ENCODE data around the gene ESPNL.

The ESPNL gene

DNA sequence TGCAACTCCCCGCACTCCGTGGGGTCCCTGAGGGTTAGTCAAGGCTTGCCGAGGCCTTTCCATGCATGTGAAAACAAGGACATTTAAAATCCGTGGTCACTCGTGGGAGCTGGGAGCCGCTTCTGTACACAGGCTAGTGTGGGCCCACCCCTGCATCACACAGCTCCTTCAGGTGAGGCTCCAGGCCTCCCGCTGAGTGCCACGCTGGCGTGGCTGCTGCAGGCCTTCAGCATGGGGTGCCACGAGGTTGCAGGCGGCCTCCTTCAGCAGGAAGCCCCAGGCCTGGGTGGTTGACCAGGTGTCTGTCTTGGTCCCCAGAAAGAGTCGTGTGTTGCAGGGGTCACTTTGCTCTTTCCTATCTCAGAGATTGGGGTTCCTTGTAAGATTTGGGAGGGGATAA lies 44.9 kb downstream of the ESPNL start:
- Histone ChIP-seq H3K4me2 (ENCODE audit: low read depth, low read length) (no peak overlapping the region), H3K36me3 (replicated peaks; ENCODE audit: insufficient read depth, low read length) (no peaks in the 10 kb centered on the region), H3K27me3 (replicated peaks; ENCODE audit: insufficient read depth, low read length) (no peaks in the 10 kb centered on the region), H3K9me3 (replicated peaks; ENCODE audit: insufficient read depth, low read length) (no peaks in the 10 kb centered on the region), H3K4me3 (ENCODE audit: low read length) (no peak overlapping the region), H4K20me1 (ENCODE audit: insufficient read depth, low read length) (no peaks in the 10 kb centered on the region), H2AFZ (ENCODE audit: low read length) (no peak overlapping the region), H3K4me1 (ENCODE audit: low read length) (no peaks in the 10 kb centered on the region), H3K27ac (ENCODE audit: low read length) (no peak overlapping the region), H3K9me2 (replicated peaks; ENCODE audit: insufficient read depth, low read length) (no peaks in the 10 kb centered on the region), H3K9ac (ENCODE audit: low read length) (no peak overlapping the region), H3F3A (ENCODE audit: insufficient read depth, low read length) (no peaks in the 10 kb centered on the region), H3K79me2 (ENCODE audit: low read length) (no peaks in the 10 kb centered on the region)
- TF ChIP-seq, protein P1, sequence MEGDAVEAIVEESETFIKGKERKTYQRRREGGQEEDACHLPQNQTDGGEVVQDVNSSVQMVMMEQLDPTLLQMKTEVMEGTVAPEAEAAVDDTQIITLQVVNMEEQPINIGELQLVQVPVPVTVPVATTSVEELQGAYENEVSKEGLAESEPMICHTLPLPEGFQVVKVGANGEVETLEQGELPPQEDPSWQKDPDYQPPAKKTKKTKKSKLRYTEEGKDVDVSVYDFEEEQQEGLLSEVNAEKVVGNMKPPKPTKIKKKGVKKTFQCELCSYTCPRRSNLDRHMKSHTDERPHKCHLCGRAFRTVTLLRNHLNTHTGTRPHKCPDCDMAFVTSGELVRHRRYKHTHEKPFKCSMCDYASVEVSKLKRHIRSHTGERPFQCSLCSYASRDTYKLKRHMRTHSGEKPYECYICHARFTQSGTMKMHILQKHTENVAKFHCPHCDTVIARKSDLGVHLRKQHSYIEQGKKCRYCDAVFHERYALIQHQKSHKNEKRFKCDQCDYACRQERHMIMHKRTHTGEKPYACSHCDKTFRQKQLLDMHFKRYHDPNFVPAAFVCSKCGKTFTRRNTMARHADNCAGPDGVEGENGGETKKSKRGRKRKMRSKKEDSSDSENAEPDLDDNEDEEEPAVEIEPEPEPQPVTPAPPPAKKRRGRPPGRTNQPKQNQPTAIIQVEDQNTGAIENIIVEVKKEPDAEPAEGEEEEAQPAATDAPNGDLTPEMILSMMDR (IDR thresholded peaks at IDR 0.05; ENCODE audit: low read length) = no peak
- TF ChIP-seq EZH2 (optimal IDR thresholded peaks at IDR 0.05; ENCODE audit: low read depth, low read length) (no peak), EZH2phosphoT487 (IDR thresholded peaks at IDR 0.05; ENCODE audit: low read length) (no peak)
- DNase-seq = no peak

- no peaks in the 10 kb centered on the region for H3K9me2 ChIP-seq (replicated peaks; ENCODE audit: insufficient read depth, low read length)
- H3K9me3 ChIP-seq (replicated peaks; ENCODE audit: insufficient read depth, low read length) = no peaks in the 10 kb centered on the region
- no peaks in the 10 kb centered on the region for H3K27me3 ChIP-seq (replicated peaks; ENCODE audit: insufficient read depth, low read length)
- H3K4me2 ChIP-seq (ENCODE audit: low read depth, low read length) = no peak overlapping the region
- H3K4me1 ChIP-seq (ENCODE audit: low read length) = no peaks in the 10 kb centered on the region
- no peaks in the 10 kb centered on the region for H3K36me3 ChIP-seq (replicated peaks; ENCODE audit: insufficient read depth, low read length)
- H3K9ac ChIP-seq (ENCODE audit: low read length) = no peak overlapping the region
- H3K4me3 ChIP-seq (ENCODE audit: low read length) = no peak overlapping the region
- TF ChIP-seq EZH2 (optimal IDR thresholded peaks at IDR 0.05; ENCODE audit: low read depth, low read length) (no peak), EZH2phosphoT487 (IDR thresholded peaks at IDR 0.05; ENCODE audit: low read length) (no peak)
- TF ChIP-seq, protein P1 (IDR thresholded peaks at IDR 0.05; ENCODE audit: low read length) = no peak
- no peaks in the 10 kb centered on the region for H4K20me1 ChIP-seq (ENCODE audit: insufficient read depth, low read length)
- H3F3A ChIP-seq (ENCODE audit: insufficient read depth, low read length) = no peaks in the 10 kb centered on the region
- DNase-seq = no peak
- no peak overlapping the region for H2AFZ ChIP-seq (ENCODE audit: low read length)
- no peaks in the 10 kb centered on the region for H3K79me2 ChIP-seq (ENCODE audit: low read length)
- no peak overlapping the region for H3K27ac ChIP-seq (ENCODE audit: low read length)
These were observed 45.7 kb downstream of the ESPNL start for GRCh38 chr2:238145851-238146250.

GRCh38 chr2:238146884-238147544 lies 46.9 kb downstream of the ESPNL start:
- no peaks in the 10 kb centered on the region for H3K79me2 ChIP-seq (ENCODE audit: low read length)
- no peaks in the 10 kb centered on the region for H3K9me3 ChIP-seq (replicated peaks; ENCODE audit: insufficient read depth, low read length)
- H3K4me1 ChIP-seq (ENCODE audit: low read length) = no peaks in the 10 kb centered on the region
- H3K27ac ChIP-seq (ENCODE audit: low read length) = no peak overlapping the region
- DNase-seq = no peak
- H3K9me2 ChIP-seq (replicated peaks; ENCODE audit: insufficient read depth, low read length) = no peaks in the 10 kb centered on the region
- H3K9ac ChIP-seq (ENCODE audit: low read length) = no peak overlapping the region
- no peaks in the 10 kb centered on the region for H3F3A ChIP-seq (ENCODE audit: insufficient read depth, low read length)
- H3K4me2 ChIP-seq (ENCODE audit: low read depth, low read length) = no peak overlapping the region
- H4K20me1 ChIP-seq (ENCODE audit: insufficient read depth, low read length) = no peaks in the 10 kb centered on the region
- TF ChIP-seq, protein P1 (IDR thresholded peaks at IDR 0.05; ENCODE audit: low read length) = no peak
- TF ChIP-seq EZH2phosphoT487 (IDR thresholded peaks at IDR 0.05; ENCODE audit: low read length) (no peak), EZH2 (optimal IDR thresholded peaks at IDR 0.05; ENCODE audit: low read depth, low read length) (no peak)
- no peaks in the 10 kb centered on the region for H3K27me3 ChIP-seq (replicated peaks; ENCODE audit: insufficient read depth, low read length)
- no peak overlapping the region for H2AFZ ChIP-seq (ENCODE audit: low read length)
- H3K4me3 ChIP-seq (ENCODE audit: low read length) = no peak overlapping the region
- no peaks in the 10 kb centered on the region for H3K36me3 ChIP-seq (replicated peaks; ENCODE audit: insufficient read depth, low read length)
